T-cell (primary cell): ENCODE results near the gene SLC6A19. TPM values are rescaled to one million over a fixed set of nuclear protein-coding genes. Genes with fewer than 3 reads are reported as not detected.

ENCODE experiments used
- ATAC-seq, 4 experiments: fragments of 200-7000 bp in 3 of 4; fragments of 150-1000 bp in 1 of 4; cut with Tn5 transposase; replicated peaks in 1 of 4; 1 replicate in 3 of 4; 2 replicates in 1 of 4; pipeline ENCODE4 v1.10.0; 2021; ENCODE audit warnings: moderate library complexity in 3 of 4, mild to moderate bottlenecking in 2 of 4, moderate number of reproducible peaks in 1 of 4
- CTCF ChIA-PET, 2 donors: fragments of 300-600 bp; sonication (Branson Sonifier 250); formaldehyde crosslinking; loops; one replicate each; lab custom pipeline; 2022; ENCODE audit warnings: antibody characterized with exemption in 2 of 2; lab: Charles Lee
- POLR2A ChIA-PET, 2 donors: fragments of 300-600 bp; sonication (Branson Sonifier 250); formaldehyde crosslinking; loops; one replicate each; lab custom pipeline; 2022; ENCODE audit warnings: antibody characterized with exemption in 2 of 2; lab: Charles Lee
- DNase-seq, 35 experiments: peaks; one replicate each; pipeline versions ENCODE4 v3.0.0 to v3.0.0-alpha.2; 2013 to 2023
- H3K27ac ChIP-seq: one replicate; pipeline ENCODE4 v1.5.1; 2013; ENCODE audit warnings: low read length
- H3K27me3 ChIP-seq, 2 experiments: replicated peaks in 1 of 2; 1 replicate in 1 of 2; 2 replicates in 1 of 2; pipeline versions ENCODE4 v1.6.1 to v1.7.0; 2013; ENCODE audit warnings: low read length in 1 of 2, mixed read lengths in 1 of 2; ENCODE audit not compliant: control insufficient read depth in 2 of 2, insufficient read depth in 2 of 2; ENCODE audit errors: extremely low read depth in 1 of 2
- H3K36me3 ChIP-seq, 2 donors: 1 replicate in 1 of 2; 2 replicates in 1 of 2; pipeline versions ENCODE4 v1.6.1 to v1.7.0; 2013; ENCODE audit warnings: low read length in 1 of 2; ENCODE audit not compliant: control insufficient read depth in 2 of 2, insufficient read depth in 1 of 2; ENCODE audit errors: extremely low read depth in 1 of 2
- H3K4me1 ChIP-seq, 2 experiments: 1 replicate in 1 of 2; 2 replicates in 1 of 2; pipeline versions ENCODE4 v1.6.1 to v1.7.0; 2013; ENCODE audit warnings: low read length in 2 of 2, mixed read lengths in 1 of 2; ENCODE audit not compliant: insufficient read depth in 2 of 2, control insufficient read depth in 1 of 2; ENCODE audit errors: extremely low read depth in 1 of 2
- H3K4me3 ChIP-seq, 2 donors: 1 replicate in 1 of 2; 2 replicates in 1 of 2; pipeline versions ENCODE4 v1.5.1 to v1.7.0; 2013; ENCODE audit warnings: mild to moderate bottlenecking in 2 of 2, low read length in 1 of 2, moderate library complexity in 1 of 2; ENCODE audit not compliant: control insufficient read depth in 1 of 2; ENCODE audit errors: extremely low read depth in 1 of 2
- H3K9me3 ChIP-seq: 2 replicates; pipeline ENCODE4 v1.7.0; 2013
- H3K27ac Mint-ChIP-seq, 2 donors: one replicate each; pipeline ENCODE4 v1.8.0; 2020 to 2021; ENCODE audit warnings: mild to moderate bottlenecking in 2 of 2, mixed read lengths in 2 of 2
- H3K27me3 Mint-ChIP-seq, 2 donors: one replicate each; pipeline ENCODE4 v1.8.0; 2021 to 2022; ENCODE audit warnings: mixed read lengths in 2 of 2
- H3K36me3 Mint-ChIP-seq: one replicate; pipeline ENCODE4 v1.8.0; 2021; ENCODE audit warnings: mixed read lengths
- H3K4me1 Mint-ChIP-seq, 3 donors: one replicate each; pipeline ENCODE4 v1.8.0; 2020 to 2022; ENCODE audit warnings: mixed read lengths in 3 of 3, mild to moderate bottlenecking in 1 of 3
- H3K4me3 Mint-ChIP-seq, 3 donors: one replicate each; pipeline ENCODE4 v1.8.0; 2020 to 2022; ENCODE audit warnings: mild to moderate bottlenecking in 3 of 3, mixed read lengths in 3 of 3, moderate library complexity in 3 of 3
- H3K9me3 Mint-ChIP-seq, 3 donors: one replicate each; pipeline ENCODE4 v1.8.0; 2020 to 2022; ENCODE audit warnings: mixed read lengths in 3 of 3
- WGBS: methylation state at CpG from one replicate; pipeline ENCODE4 v1.1.5; 2013; ENCODE audit warnings: missing lambda C conversion rate; ENCODE audit not compliant: insufficient coverage; 5-methylcytosine and 5-hydroxymethylcytosine counted together
- total RNA-seq, 35 experiments: library from RNA in 6 of 35; stranded (reverse) in 6 of 35; fragments of 120-200 nt in 1 of 35; gene quantifications; one replicate each; pipeline versions ENCODE4 v1.2.1 to v1.2.4 and lab custom pipeline; 2013 to 2026

The SLC6A19 gene
- total RNA-seq, 5 donors from 2014 or later (not counting 1 experiment from before 2014, with no cell fraction given), result 0.06 TPM; not detected in 4

GRCh38 chr5:1159774-1160406 is 41.5 kb upstream of the SLC6A19 start:
- Histone ChIP-seq H3K27ac (no peak overlapping the region), H3K4me1 (peaks cover 0 to 7% of the 10 kb centered on the region in 2 experiments), H3K9me3 (no peaks in the 10 kb centered on the region), H3K27me3 (peaks cover 6 to 75% of the 10 kb centered on the region in 2 experiments), H3K36me3 (no peaks in the 10 kb centered on the region), H3K4me3 (no peak overlapping the region)
- Mint-ChIP-seq H3K9me3 (peaks cover 0 to 6% (median 0%) of the 10 kb centered on the region in 3 donors), H3K4me1 (peaks cover 0 to 12% (median 0%) of the 10 kb centered on the region in 3 donors), H3K36me3 (peaks cover 5% of the 10 kb centered on the region), H3K27ac (no peak overlapping the region), H3K27me3 (peaks cover 39 to 58% of the 10 kb centered on the region in 2 donors), H3K4me3 (no peak overlapping the region)
- ATAC-seq (no peak), DNase-seq (no peak)
- 59% methylated on average over 3 of the region's 4 CpGs for WGBS
- ChIA-PET CTCF (no interaction called here), POLR2A (no interaction called here)

GRCh38 chr5:1161108-1161832 is 40.1 kb upstream of the SLC6A19 start:
- Mint-ChIP-seq H3K9me3 (peaks cover 0 to 6% (median 0%) of the 10 kb centered on the region in 3 donors), H3K27me3 (peaks cover 43 to 58% of the 10 kb centered on the region in 2 donors), H3K27ac (no peak overlapping the region), H3K4me1 (peaks cover 0 to 12% (median 0%) of the 10 kb centered on the region in 3 donors), H3K36me3 (peaks cover 5% of the 10 kb centered on the region), H3K4me3 (no peak overlapping the region)
- 73% methylated on average over 21 of the region's 23 CpGs for WGBS
- DNase-seq (no peak), ATAC-seq (no peak)
- peaks cover 6 to 72% of the 10 kb centered on the region in 2 experiments for H3K27me3 ChIP-seq
- no peaks in the 10 kb centered on the region for H3K4me1 ChIP-seq
- ChIA-PET POLR2A (no interaction called here), CTCF (no interaction called here)
- no peaks in the 10 kb centered on the region for H3K36me3 ChIP-seq
- no peaks in the 10 kb centered on the region for H3K9me3 ChIP-seq
- H3K27ac ChIP-seq, result no peak overlapping the region
- no peak overlapping the region for H3K4me3 ChIP-seq

GRCh38 chr5:1161833-1162229 is 39.6 kb upstream of the SLC6A19 start:
- Histone ChIP-seq H3K27me3 (peaks cover 2 to 70% of the 10 kb centered on the region in 2 experiments), H3K27ac (no peak overlapping the region), H3K4me1 (no peaks in the 10 kb centered on the region), H3K36me3 (no peaks in the 10 kb centered on the region), H3K9me3 (no peaks in the 10 kb centered on the region), H3K4me3 (no peak overlapping the region)
- H3K36me3 Mint-ChIP-seq, result peaks cover 5% of the 10 kb centered on the region
- ATAC-seq, result no peak
- H3K27ac Mint-ChIP-seq, result no peak overlapping the region
- H3K4me1 Mint-ChIP-seq, result peaks cover 0 to 9% (median 0%) of the 10 kb centered on the region in 3 donors
- ChIA-PET CTCF (interaction anchor here in 1 of 2 donors (0.7 kb wide), 1 partner anchor 318 kb away, joined by 3 read pairs; no protein-coding TSS in a partner anchor), POLR2A (no interaction called here)
- DNase-seq, result no peak
- peaks cover 0 to 6% (median 0%) of the 10 kb centered on the region in 3 donors for H3K9me3 Mint-ChIP-seq
- 84% methylated on average over 19 of the region's 19 CpGs for WGBS
- no peak overlapping the region for H3K4me3 Mint-ChIP-seq
- H3K27me3 Mint-ChIP-seq, result peaks cover 42 to 58% of the 10 kb centered on the region in 2 donors

- Mint-ChIP-seq H3K4me3 (no peak overlapping the region), H3K4me1 (peaks cover 0 to 6% (median 0%) of the 10 kb centered on the region in 3 donors), H3K27me3 (peaks cover 37 to 54% of the 10 kb centered on the region in 2 donors), H3K27ac (no peak overlapping the region), H3K36me3 (peaks cover 5% of the 10 kb centered on the region), H3K9me3 (peaks cover 0 to 6% (median 0%) of the 10 kb centered on the region in 3 donors)
- H3K27me3 ChIP-seq, result peaks cover 0 to 69% of the 10 kb centered on the region in 2 experiments
- 92% methylated on average over 13 of the region's 17 CpGs for WGBS
- H3K4me3 ChIP-seq, result no peak overlapping the region
- no peaks in the 10 kb centered on the region for H3K9me3 ChIP-seq
- H3K4me1 ChIP-seq, result no peaks in the 10 kb centered on the region
- H3K36me3 ChIP-seq, result no peaks in the 10 kb centered on the region
- ChIA-PET CTCF (interaction anchor here (0.5 to 0.7 kb wide), 2 partner anchors 317 to 482 kb away, joined by 3 to 5 read pairs; no protein-coding TSS in a partner anchor), POLR2A (no interaction called here)
- ATAC-seq, result no peak
- no peak for DNase-seq
- H3K27ac ChIP-seq, result no peak overlapping the region
These were observed 39.1 kb upstream of the SLC6A19 start for GRCh38 chr5:1162276-1162675.

- Histone ChIP-seq H3K27ac (no peak overlapping the region), H3K4me3 (no peak overlapping the region), H3K27me3 (peaks cover 0 to 69% of the 10 kb centered on the region in 2 experiments), H3K9me3 (no peaks in the 10 kb centered on the region), H3K4me1 (peaks cover 0 to 1% of the 10 kb centered on the region in 2 experiments), H3K36me3 (no peaks in the 10 kb centered on the region)
- DNase-seq (no peak), ATAC-seq (no peak)
- ChIA-PET POLR2A (interaction anchor here in 1 of 2 donors (0.8 kb wide), 1 partner anchor 238 kb away, joined by 3 read pairs; no protein-coding TSS in a partner anchor), CTCF (interaction anchor here in 1 of 2 donors (0.5 kb wide), 1 partner anchor 482 kb away, joined by 5 read pairs; no protein-coding TSS in a partner anchor)
- Mint-ChIP-seq H3K27me3 (peaks cover 32 to 49% of the 10 kb centered on the region in 2 donors), H3K4me1 (peaks cover under 1 to 1% (median 1%) of the 10 kb centered on the region in 3 donors), H3K36me3 (peaks cover 2% of the 10 kb centered on the region), H3K9me3 (peaks cover 0 to 2% (median 0%) of the 10 kb centered on the region in 3 donors), H3K4me3 (no peak overlapping the region), H3K27ac (no peak overlapping the region)
- WGBS, result 64% methylated on average over 8 of the region's 8 CpGs
These were observed 38.6 kb upstream of the SLC6A19 start for GRCh38 chr5:1162751-1163150.

GRCh38 chr5:1163366-1163765 is 38.0 kb upstream of the SLC6A19 start:
- Histone ChIP-seq H3K36me3 (no peaks in the 10 kb centered on the region), H3K4me1 (peaks cover 0 to 8% of the 10 kb centered on the region in 2 experiments), H3K4me3 (no peak overlapping the region), H3K27me3 (peaks cover 0 to 68% of the 10 kb centered on the region in 2 experiments), H3K9me3 (no peaks in the 10 kb centered on the region), H3K27ac (no peak overlapping the region)
- Mint-ChIP-seq H3K9me3 (no peaks in the 10 kb centered on the region), H3K4me1 (peaks cover 5 to 6% (median 6%) of the 10 kb centered on the region in 3 donors), H3K36me3 (no peaks in the 10 kb centered on the region), H3K4me3 (no peak overlapping the region), H3K27ac (no peak overlapping the region), H3K27me3 (peaks cover 32 to 46% of the 10 kb centered on the region in 2 donors)
- ATAC-seq (no peak), DNase-seq (no peak)
- 84% methylated on average over 11 of the region's 12 CpGs for WGBS
- ChIA-PET CTCF (no interaction called here), POLR2A (interaction anchor here in 1 of 2 donors (0.8 kb wide), 1 partner anchor 239 kb away, joined by 3 read pairs; no protein-coding TSS in a partner anchor)
